ENCODE results near the gene GUCA1A.
"Not testable (repeated sequence)": the region's sequence is repeated elsewhere in the genome, so short reads cannot be mapped to it uniquely, and the experiment has no call there.

The GUCA1A gene

GRCh38 chr6:42188406-42188805, 15.2 kb downstream of the GUCA1A start:
- H3K4me3 ChIP-seq (ENCODE audit: low read depth, low read length), result no peak overlapping the region
- no peak for TF ChIP-seq CTCF (IDR thresholded peaks at IDR 0.05; ENCODE audit: low read depth, low read length)

GRCh38 chr6:42190554-42191183, 17.5 kb downstream of the GUCA1A start:
- TF ChIP-seq CTCF (IDR thresholded peaks at IDR 0.05; ENCODE audit: low read depth, low read length), result no peak

DNA sequence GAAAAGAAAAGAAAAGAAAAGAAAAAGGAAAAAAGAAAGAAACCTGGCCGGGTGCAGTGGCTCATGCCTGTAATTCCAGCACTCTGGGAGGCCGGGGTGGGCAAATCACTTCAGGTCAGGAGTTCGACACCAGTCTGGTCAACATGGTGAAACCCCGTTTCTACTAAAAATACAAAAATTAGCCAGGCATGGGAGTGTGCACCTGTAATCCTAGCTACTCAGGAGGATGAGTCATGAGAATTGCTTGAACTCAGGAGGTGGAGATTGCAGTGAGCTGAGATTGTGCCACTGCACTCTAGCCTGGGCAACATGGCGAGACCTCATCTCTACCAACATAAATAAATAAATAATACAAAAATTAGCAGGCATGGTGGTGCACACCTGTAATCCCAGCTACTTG, 19.2 kb downstream of the GUCA1A start:
- not testable (repeated sequence) for H3K4me3 ChIP-seq (ENCODE audit: low read depth, low read length)

More at GRCh38 chr6:42190554-42191183, 17.5 kb downstream of the GUCA1A start:
- H3K4me3 ChIP-seq (ENCODE audit: low read depth, low read length), result no peak overlapping the region

GRCh38 chr6:42193491-42193894, 20.3 kb downstream of the GUCA1A start:
- TF ChIP-seq CTCF (IDR thresholded peaks at IDR 0.05; ENCODE audit: low read depth, low read length), result no peak
- no peak overlapping the region for H3K4me3 ChIP-seq (ENCODE audit: low read depth, low read length)

DNA sequence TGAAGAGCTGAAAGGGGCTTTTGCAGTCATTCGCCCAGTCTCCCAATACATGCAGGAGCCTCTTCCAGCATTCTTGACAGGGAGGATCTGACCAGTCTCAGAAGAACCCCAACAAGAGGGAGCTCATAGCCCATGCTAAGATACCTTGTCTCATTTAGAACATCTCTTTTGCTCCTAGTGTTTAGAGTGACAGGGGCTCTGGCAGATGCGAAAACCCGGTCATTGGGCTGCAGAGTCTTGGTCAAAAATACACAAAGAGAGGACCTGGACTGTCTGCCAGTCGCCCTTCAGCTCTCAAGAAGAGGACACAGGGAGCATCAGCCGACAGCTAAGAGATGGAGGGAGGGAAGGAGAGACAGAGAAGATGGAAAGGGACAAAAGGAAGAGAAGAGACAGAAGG, 20.9 kb downstream of the GUCA1A start:
- no peak for TF ChIP-seq CTCF (IDR thresholded peaks at IDR 0.05; ENCODE audit: low read depth, low read length)
- no peak overlapping the region for H3K4me3 ChIP-seq (ENCODE audit: low read depth, low read length)

- H3K4me3 ChIP-seq (ENCODE audit: low read depth, low read length), result no peak overlapping the region
- TF ChIP-seq CTCF (IDR thresholded peaks at IDR 0.05; ENCODE audit: low read depth, low read length), result no peak
Measured at GRCh38 chr6:42195415-42195814, 22.3 kb downstream of the GUCA1A start.

GRCh38 chr6:42197555-42198362, 24.6 kb downstream of the GUCA1A start:
- no peak overlapping the region for H3K4me3 ChIP-seq (ENCODE audit: low read depth, low read length)
- TF ChIP-seq CTCF (IDR thresholded peaks at IDR 0.05; ENCODE audit: low read depth, low read length), result peak; percentile 18; the same call in 1 of the 2 replicates

All from WI38 (cell line).